Thyroid gland (tissue), 4 donors: ENCODE results near the gene RINT1.

ENCODE experiments used
- CTCF ChIP-seq, 6 experiments: fragments of 200-600 bp in 3 of 6; fragments of 450-650 bp in 3 of 6; sonication (generic) in 3 of 6; IDR thresholded peaks; one replicate each; pipeline ENCODE4 v1.5.1; 2016 to 2019; ENCODE audit warnings: antibody characterized with exemption in 6 of 6, mild to moderate bottlenecking in 2 of 6, inconsistent platforms in 1 of 6, moderate library complexity in 1 of 6
- POLR2A ChIP-seq, 2 donors: fragments of 450-650 bp; IDR thresholded peaks; one replicate each; pipeline ENCODE4 v1.6.1; 2017; ENCODE audit warnings: antibody characterized with exemption in 2 of 2, mild to moderate bottlenecking in 2 of 2, moderate library complexity in 1 of 2

GRCh38 chr7:105596866-105597265 lies 64.9 kb downstream of the RINT1 start:
- TF ChIP-seq CTCF (IDR thresholded peaks at IDR 0.05) (no peak), POLR2A (IDR thresholded peaks at IDR 0.05) (no peak)
